ENCODE data around the gene TENM3. TPM values are rescaled to one million over a fixed set of nuclear protein-coding genes. Genes with fewer than 3 reads are reported as not detected.

The TENM3 gene
- total RNA-seq, 1 experiment from 2014 or later, result not detected

GRCh38 chr4:182699795-182700194, 456.6 kb downstream of the TENM3 start:
- H3K9me3 ChIP-seq (ENCODE audit: insufficient read depth, low read depth), result no peaks in the 10 kb centered on the region
- no peaks in the 10 kb centered on the region for H3K36me3 ChIP-seq (ENCODE audit: low read depth)
- ChIA-PET POLR2A (ENCODE audit: unreplicated experiment) (no interaction called here), CTCF (no interaction called here)
- no peak overlapping the region for H3K4me2 ChIP-seq
- H3K27me3 ChIP-seq (ENCODE audit: insufficient read depth, low read depth), result peaks cover 16% of the 10 kb centered on the region
- TF ChIP-seq CTCF (conservative IDR thresholded peaks at IDR 0.05), result no peak
- no peak for TF ChIP-seq EZH2 (IDR thresholded peaks at IDR 0.05; ENCODE audit: low read depth)
- H3K4me3 ChIP-seq, result no peak overlapping the region
- H3F3A ChIP-seq (ENCODE audit: insufficient read depth, low read depth), result no peaks in the 10 kb centered on the region
- H3K79me2 ChIP-seq (ENCODE audit: low read depth), result no peaks in the 10 kb centered on the region
- intact Hi-C loops (cut with micrococcal nuclease; ENCODE audit: unreplicated experiment), result no loop called here
- H2AFZ ChIP-seq, result no peak overlapping the region
- H4K20me1 ChIP-seq (ENCODE audit: insufficient read depth), result no peaks in the 10 kb centered on the region
- H3K27ac ChIP-seq, result no peak overlapping the region
- H3K9me2 ChIP-seq (ENCODE audit: insufficient read depth), result no peaks in the 10 kb centered on the region
- no peak for DNase-seq
- no TSS peak for BruUV-seq (replicated peaks)
- no peaks in the 10 kb centered on the region for H3K4me1 ChIP-seq (replicated peaks; ENCODE audit: insufficient read depth)

GRCh38 chr4:182700362-182701160, 457.4 kb downstream of the TENM3 start:
- Histone ChIP-seq H4K20me1 (ENCODE audit: insufficient read depth) (no peaks in the 10 kb centered on the region), H3K27ac (no peak overlapping the region), H3K27me3 (ENCODE audit: insufficient read depth, low read depth) (peaks cover 23% of the 10 kb centered on the region), H3K4me1 (replicated peaks; ENCODE audit: insufficient read depth) (no peaks in the 10 kb centered on the region), H3K9me2 (ENCODE audit: insufficient read depth) (no peaks in the 10 kb centered on the region), H3F3A (ENCODE audit: insufficient read depth, low read depth) (no peaks in the 10 kb centered on the region), H3K4me2 (no peak overlapping the region), H3K4me3 (no peak overlapping the region), H3K36me3 (ENCODE audit: low read depth) (no peaks in the 10 kb centered on the region), H3K79me2 (ENCODE audit: low read depth) (no peaks in the 10 kb centered on the region), H2AFZ (no peak overlapping the region), H3K9me3 (ENCODE audit: insufficient read depth, low read depth) (no peaks in the 10 kb centered on the region)
- BruUV-seq (replicated peaks), result no TSS peak
- DNase-seq, result no peak
- intact Hi-C loops (cut with micrococcal nuclease; ENCODE audit: unreplicated experiment), result no loop called here
- POLR2A ChIA-PET (ENCODE audit: unreplicated experiment), result no interaction called here
- CTCF ChIA-PET, result no interaction called here
- TF ChIP-seq EZH2 (IDR thresholded peaks at IDR 0.05; ENCODE audit: low read depth) (no peak), CTCF (conservative IDR thresholded peaks at IDR 0.05) (no peak)

GRCh38 chr4:182704077-182704476, 460.9 kb downstream of the TENM3 start:
- Histone ChIP-seq H3K4me2 (no peak overlapping the region), H3K27ac (no peak overlapping the region), H3K36me3 (ENCODE audit: low read depth) (no peaks in the 10 kb centered on the region), H2AFZ (no peak overlapping the region), H3K27me3 (ENCODE audit: insufficient read depth, low read depth) (peaks cover 47% of the 10 kb centered on the region), H3K79me2 (ENCODE audit: low read depth) (no peaks in the 10 kb centered on the region), H3K9me3 (ENCODE audit: insufficient read depth, low read depth) (no peaks in the 10 kb centered on the region), H4K20me1 (ENCODE audit: insufficient read depth) (no peaks in the 10 kb centered on the region), H3K9me2 (ENCODE audit: insufficient read depth) (no peaks in the 10 kb centered on the region), H3K4me3 (no peak overlapping the region), H3K4me1 (replicated peaks; ENCODE audit: insufficient read depth) (no peaks in the 10 kb centered on the region), H3F3A (ENCODE audit: insufficient read depth, low read depth) (no peaks in the 10 kb centered on the region)
- POLR2A ChIA-PET (ENCODE audit: unreplicated experiment), result no interaction called here
- intact Hi-C loops (cut with micrococcal nuclease; ENCODE audit: unreplicated experiment), result no loop called here
- CTCF ChIA-PET, result no interaction called here
- no peak for DNase-seq
- BruUV-seq (replicated peaks), result no TSS peak
- TF ChIP-seq CTCF (conservative IDR thresholded peaks at IDR 0.05), result no peak
- no peak for TF ChIP-seq EZH2 (IDR thresholded peaks at IDR 0.05; ENCODE audit: low read depth)
